Measurements from ENCODE around the gene AOAH.
A peak's percentile ranks its signal among the peaks of the same experiment; 100 is the strongest.
"Not testable (repeated sequence)": the region's sequence is repeated elsewhere in the genome, so short reads cannot be mapped to it uniquely, and the experiment has no call there.

Gene AOAH

GRCh38 chr7:36736090-36736898 is 12.0 kb upstream of the AOAH start:
- no peak for DNase-seq

- no peak for DNase-seq
Measured at GRCh38 chr7:36735172-36735571, 10.9 kb upstream of the AOAH start.

GRCh38 chr7:36734731-36735130 is 10.4 kb upstream of the AOAH start:
- DNase-seq: no peak

- no peak for DNase-seq
Measured at GRCh38 chr7:36733411-36733810, 9.1 kb upstream of the AOAH start.

GRCh38 chr7:36732806-36733205 is 8.5 kb upstream of the AOAH start:
- DNase-seq: no peak

GRCh38 chr7:36730046-36730445 is 5.8 kb upstream of the AOAH start:
- DNase-seq: no peak

- DNase-seq: no peak
Measured at GRCh38 chr7:36728143-36728542, 3.8 kb upstream of the AOAH start.

- DNase-seq: peak; percentile 87
Measured at GRCh38 chr7:36726806-36727503, 2.7 kb upstream of the AOAH start.

- peak; percentile 71 for DNase-seq
Measured at GRCh38 chr7:36726311-36726710, 2.0 kb upstream of the AOAH start.

- no peak for DNase-seq
Measured at GRCh38 chr7:36724996-36725395, 702 bp upstream of the AOAH start.

GRCh38 chr7:36723291-36723690 is 1.0 kb downstream of the AOAH start:
- DNase-seq: no peak

GRCh38 chr7:36719083-36719632 is 5.1 kb downstream of the AOAH start:
- DNase-seq: no peak

- DNase-seq: no peak
Measured at GRCh38 chr7:36717586-36717985, 6.7 kb downstream of the AOAH start.

GRCh38 chr7:36716802-36717201 is 7.5 kb downstream of the AOAH start:
- not testable (repeated sequence) for DNase-seq

GRCh38 chr7:36712015-36712414 is 12.3 kb downstream of the AOAH start:
- DNase-seq: no peak

GRCh38 chr7:36711256-36711655 is 13.0 kb downstream of the AOAH start:
- DNase-seq: no peak

- no peak for DNase-seq
Measured at GRCh38 chr7:36710186-36710791, 14.0 kb downstream of the AOAH start.

- DNase-seq: no peak
Measured at GRCh38 chr7:36708767-36709166, 15.5 kb downstream of the AOAH start.

GRCh38 chr7:36707898-36708297 is 16.4 kb downstream of the AOAH start:
- DNase-seq: no peak

- no peak for DNase-seq
Measured at GRCh38 chr7:36707465-36707864, 16.8 kb downstream of the AOAH start.

GRCh38 chr7:36703860-36704259 is 20.4 kb downstream of the AOAH start:
- not testable (repeated sequence) for DNase-seq

GRCh38 chr7:36692456-36692855 is 31.8 kb downstream of the AOAH start:
- no peak for DNase-seq

GRCh38 chr7:36691983-36692382 is 32.3 kb downstream of the AOAH start:
- peak; percentile 91 for DNase-seq
